HG02870 (cell line): ENCODE data around the gene SLC25A51.

Experiments used
- ATAC-seq: cut with Tn5 transposase; IDR thresholded peaks from one replicate; pipeline ENCODE4 v1.9.1; 2021; ENCODE audit warnings: mild to moderate bottlenecking, moderate library complexity; ENCODE audit not compliant: unreplicated experiment

The SLC25A51 gene

DNA sequence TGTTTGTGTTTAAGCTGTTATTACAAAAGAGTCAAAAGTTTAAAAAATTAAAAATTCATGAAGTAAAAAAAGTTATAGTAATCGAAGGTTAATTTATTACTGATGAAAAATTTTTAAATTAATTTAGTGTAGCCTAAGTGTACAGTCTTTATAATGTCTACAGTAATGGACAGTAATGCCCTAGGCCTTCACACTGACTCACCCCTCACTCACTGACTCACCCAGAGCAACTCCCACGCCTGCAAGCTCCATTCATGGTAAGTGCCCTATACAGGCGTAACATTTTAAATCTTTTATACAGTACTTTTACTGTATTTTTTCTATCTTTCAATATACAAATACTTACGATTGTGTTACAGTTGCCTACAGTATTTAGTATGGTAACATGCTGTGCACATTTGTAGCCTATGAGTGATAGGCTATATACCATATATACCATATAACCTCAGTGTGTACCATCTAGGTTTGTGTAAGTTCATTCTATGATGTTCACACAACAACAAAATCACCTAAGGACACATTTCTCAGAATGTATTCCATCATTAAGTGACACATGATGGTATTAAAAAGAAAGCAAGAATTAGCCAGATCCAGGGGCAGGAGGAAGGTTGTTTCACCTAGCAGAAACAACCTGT is 63.2 kb downstream of the SLC25A51 start:
- ATAC-seq = no peak

DNA sequence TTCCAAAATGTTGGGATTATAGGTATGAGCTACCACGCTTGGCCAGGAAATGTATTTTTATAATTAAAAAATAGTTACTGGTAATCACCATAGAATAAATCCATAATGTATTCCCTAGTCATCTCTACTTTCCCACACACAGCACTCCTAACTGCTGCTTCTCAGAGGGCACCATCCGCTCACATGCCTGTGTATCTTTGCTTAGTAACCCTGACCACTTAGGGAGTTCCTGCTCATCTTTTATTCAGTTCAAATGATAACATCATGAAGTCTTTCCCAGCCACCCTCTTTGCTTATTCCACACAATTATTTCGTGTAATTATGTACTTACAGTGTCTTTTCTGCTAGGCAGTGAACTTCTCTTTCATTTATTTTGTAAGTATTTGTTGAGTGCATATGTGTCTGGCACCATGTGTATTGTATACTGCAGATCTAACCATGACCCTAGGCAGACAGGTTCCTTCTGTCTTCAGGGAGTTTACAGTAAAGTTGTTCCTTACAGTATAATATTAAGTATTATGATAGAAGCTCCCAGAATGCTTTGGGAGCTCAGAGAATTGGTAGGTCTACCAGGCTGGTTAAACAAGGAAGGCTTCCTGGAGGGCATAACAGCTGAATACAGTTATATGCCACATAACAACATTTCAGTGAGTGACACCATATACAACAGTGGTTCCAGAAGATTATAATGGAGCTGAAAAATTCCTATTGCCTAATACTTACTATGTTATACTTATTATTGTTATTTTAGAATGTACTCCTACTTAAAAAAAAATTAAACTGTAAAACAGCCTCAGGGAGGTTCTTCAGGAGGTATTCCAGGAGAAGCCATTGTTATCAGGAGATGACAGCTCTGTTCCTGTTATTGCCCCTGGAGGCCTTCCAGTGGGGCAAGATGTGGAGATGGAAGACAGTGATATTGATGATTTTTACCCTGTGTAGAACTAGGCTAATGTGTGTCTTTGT is 64.1 kb downstream of the SLC25A51 start:
- no peak for ATAC-seq
